ENCODE measurements around the gene PPID.

DNA sequence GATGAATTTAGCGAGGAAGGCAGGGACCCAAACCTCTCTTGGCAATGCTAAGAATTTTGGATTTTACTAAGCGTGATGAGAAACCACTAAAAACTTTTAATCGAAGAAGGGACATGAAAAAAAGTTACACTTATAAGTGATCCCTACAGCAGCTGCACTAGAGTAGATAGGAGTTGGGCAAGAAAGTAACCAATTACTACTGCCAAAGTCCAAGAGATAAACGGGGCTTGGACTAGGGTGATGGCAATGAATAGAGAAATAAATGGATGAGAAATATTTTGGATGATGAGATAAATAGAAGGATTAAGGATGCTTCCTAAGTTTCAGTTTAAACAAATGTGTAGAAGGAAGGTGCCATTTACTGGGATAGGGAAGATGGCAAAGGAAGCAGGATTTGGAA is 39.4 kb upstream of the PPID start:
- TF ChIP-seq, protein P1, sequence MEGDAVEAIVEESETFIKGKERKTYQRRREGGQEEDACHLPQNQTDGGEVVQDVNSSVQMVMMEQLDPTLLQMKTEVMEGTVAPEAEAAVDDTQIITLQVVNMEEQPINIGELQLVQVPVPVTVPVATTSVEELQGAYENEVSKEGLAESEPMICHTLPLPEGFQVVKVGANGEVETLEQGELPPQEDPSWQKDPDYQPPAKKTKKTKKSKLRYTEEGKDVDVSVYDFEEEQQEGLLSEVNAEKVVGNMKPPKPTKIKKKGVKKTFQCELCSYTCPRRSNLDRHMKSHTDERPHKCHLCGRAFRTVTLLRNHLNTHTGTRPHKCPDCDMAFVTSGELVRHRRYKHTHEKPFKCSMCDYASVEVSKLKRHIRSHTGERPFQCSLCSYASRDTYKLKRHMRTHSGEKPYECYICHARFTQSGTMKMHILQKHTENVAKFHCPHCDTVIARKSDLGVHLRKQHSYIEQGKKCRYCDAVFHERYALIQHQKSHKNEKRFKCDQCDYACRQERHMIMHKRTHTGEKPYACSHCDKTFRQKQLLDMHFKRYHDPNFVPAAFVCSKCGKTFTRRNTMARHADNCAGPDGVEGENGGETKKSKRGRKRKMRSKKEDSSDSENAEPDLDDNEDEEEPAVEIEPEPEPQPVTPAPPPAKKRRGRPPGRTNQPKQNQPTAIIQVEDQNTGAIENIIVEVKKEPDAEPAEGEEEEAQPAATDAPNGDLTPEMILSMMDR (IDR thresholded peaks at IDR 0.05; ENCODE audit: poor library complexity, severe bottlenecking), result no peak
- TF ChIP-seq, protein P2, sequence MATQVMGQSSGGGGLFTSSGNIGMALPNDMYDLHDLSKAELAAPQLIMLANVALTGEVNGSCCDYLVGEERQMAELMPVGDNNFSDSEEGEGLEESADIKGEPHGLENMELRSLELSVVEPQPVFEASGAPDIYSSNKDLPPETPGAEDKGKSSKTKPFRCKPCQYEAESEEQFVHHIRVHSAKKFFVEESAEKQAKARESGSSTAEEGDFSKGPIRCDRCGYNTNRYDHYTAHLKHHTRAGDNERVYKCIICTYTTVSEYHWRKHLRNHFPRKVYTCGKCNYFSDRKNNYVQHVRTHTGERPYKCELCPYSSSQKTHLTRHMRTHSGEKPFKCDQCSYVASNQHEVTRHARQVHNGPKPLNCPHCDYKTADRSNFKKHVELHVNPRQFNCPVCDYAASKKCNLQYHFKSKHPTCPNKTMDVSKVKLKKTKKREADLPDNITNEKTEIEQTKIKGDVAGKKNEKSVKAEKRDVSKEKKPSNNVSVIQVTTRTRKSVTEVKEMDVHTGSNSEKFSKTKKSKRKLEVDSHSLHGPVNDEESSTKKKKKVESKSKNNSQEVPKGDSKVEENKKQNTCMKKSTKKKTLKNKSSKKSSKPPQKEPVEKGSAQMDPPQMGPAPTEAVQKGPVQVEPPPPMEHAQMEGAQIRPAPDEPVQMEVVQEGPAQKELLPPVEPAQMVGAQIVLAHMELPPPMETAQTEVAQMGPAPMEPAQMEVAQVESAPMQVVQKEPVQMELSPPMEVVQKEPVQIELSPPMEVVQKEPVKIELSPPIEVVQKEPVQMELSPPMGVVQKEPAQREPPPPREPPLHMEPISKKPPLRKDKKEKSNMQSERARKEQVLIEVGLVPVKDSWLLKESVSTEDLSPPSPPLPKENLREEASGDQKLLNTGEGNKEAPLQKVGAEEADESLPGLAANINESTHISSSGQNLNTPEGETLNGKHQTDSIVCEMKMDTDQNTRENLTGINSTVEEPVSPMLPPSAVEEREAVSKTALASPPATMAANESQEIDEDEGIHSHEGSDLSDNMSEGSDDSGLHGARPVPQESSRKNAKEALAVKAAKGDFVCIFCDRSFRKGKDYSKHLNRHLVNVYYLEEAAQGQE (IDR thresholded peaks at IDR 0.05; ENCODE audit: borderline replicate concordance), result no peak

Measured in neural cell (in vitro differentiated cells).